ENCODE data around the gene ABCD1.

ABCD1 gene

DNA sequence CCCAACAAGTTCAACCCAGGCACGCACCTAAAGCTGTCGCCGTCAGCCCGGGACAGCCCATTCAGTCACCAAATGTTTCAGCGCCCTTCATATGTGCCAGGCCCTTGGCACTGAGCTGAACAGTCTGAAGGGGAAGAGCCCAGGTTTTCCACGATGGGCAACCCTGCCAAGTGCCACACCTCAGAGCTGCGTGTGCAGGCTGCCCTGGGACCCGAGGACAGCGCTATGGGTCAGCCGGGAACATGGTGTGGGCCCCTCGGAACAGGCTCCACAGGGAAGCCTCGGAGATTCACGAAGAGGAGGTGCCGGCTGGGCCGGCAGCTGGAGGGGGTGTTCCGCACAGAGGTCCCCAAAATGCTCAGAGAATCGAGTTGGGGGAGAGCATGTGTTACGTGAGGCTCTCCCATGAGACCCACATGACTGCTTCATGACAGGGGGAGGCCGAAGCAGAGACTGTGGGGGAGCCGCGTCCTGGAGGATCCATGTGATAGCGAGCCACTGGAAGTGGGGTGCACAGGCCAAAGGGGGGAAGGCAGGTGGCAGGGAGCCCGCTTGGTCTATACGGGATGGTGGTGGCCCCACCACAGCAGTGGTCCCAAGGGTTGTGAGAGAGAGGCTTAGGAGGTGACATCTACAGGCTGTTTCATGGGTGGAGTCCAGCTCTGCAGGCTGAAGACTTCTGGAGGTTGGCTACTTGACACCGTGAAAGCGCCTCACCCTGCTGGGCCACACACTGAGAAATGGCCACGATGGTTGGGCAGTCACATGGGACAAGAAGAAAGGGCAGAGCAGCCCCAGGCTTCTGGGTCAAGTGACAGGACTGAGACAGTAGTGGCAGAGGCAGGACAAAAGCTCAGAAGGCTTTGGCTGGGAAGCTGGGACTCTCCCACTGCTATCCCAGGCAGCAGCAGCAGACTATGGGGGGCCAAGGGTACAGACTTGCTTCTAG lies 14.7 kb upstream of the ABCD1 start:
- TF ChIP-seq, protein P1, sequence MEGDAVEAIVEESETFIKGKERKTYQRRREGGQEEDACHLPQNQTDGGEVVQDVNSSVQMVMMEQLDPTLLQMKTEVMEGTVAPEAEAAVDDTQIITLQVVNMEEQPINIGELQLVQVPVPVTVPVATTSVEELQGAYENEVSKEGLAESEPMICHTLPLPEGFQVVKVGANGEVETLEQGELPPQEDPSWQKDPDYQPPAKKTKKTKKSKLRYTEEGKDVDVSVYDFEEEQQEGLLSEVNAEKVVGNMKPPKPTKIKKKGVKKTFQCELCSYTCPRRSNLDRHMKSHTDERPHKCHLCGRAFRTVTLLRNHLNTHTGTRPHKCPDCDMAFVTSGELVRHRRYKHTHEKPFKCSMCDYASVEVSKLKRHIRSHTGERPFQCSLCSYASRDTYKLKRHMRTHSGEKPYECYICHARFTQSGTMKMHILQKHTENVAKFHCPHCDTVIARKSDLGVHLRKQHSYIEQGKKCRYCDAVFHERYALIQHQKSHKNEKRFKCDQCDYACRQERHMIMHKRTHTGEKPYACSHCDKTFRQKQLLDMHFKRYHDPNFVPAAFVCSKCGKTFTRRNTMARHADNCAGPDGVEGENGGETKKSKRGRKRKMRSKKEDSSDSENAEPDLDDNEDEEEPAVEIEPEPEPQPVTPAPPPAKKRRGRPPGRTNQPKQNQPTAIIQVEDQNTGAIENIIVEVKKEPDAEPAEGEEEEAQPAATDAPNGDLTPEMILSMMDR (IDR thresholded peaks at IDR 0.05; ENCODE audit: borderline replicate concordance, insufficient read depth, low read depth, low read length), result no peak
- H3K4me3 ChIP-seq (ENCODE audit: low read depth, low read length), result no peak overlapping the region

DNA sequence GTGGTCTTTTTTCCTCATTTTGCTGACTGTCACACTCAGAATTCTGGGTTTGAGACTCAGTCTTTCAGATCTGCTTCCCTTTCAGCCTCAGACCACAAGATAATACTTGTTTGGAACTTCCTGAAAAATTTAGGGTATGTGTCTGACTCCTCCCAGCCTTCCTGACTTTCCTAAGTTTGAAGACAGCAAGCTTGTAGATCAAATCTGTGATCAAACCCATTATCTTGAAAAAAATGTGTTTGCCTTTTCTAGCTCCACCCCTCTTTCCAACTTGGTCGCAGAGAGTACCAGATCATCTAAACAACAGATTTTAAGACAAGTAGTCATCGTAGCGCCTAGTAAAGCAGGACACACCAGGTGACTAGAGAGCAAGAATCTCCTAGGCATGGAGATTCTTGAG lies 10.4 kb upstream of the ABCD1 start:
- TF ChIP-seq, protein P1 (IDR thresholded peaks at IDR 0.05; ENCODE audit: borderline replicate concordance, insufficient read depth, low read depth, low read length), result no peak
- H3K4me3 ChIP-seq (ENCODE audit: low read depth, low read length), result no peak overlapping the region

DNA sequence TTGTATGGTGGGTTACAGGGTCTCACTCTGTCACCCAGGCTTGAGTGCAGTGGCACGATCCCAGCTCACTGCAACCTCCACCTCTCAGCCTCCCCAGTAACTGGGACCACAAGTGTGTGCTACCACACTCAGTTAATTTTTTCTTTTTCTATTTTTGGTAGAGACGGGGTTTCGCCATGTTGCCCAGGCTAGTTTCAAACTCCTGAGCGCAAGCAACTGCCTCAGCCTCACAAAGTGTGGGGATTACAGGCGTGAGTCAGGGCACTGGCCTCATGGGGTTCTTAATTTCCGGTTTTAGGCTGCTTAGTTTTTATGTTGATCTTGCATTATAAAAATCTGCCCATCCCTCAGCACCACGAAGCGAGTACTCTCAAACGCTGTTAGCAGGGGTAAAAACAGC lies 7.2 kb upstream of the ABCD1 start:
- TF ChIP-seq, protein P1 (IDR thresholded peaks at IDR 0.05; ENCODE audit: borderline replicate concordance, insufficient read depth, low read depth, low read length), result no peak
- H3K4me3 ChIP-seq (ENCODE audit: low read depth, low read length), result no peak overlapping the region

DNA sequence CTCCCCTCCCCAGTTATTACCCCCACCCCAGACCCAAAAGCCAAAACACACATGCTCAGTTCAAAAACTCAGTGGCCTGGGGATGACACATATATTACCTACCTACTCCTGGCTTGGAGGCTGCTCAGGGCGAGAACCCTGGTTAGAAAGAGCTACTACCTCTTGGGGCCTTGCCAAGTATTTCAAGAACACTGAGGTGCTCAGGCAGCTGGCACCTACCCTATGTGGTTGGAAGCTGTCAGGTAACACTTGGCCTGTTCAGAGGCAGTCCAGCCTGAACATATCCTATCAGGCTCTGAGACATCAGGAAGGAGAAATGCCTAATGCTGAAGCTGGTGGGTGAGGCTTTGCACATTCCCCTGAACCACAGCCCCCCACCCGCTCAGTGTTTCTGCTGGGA lies 5.4 kb upstream of the ABCD1 start:
- no peak overlapping the region for H3K4me3 ChIP-seq (ENCODE audit: low read depth, low read length)
- TF ChIP-seq, protein P1 (IDR thresholded peaks at IDR 0.05; ENCODE audit: borderline replicate concordance, insufficient read depth, low read depth, low read length), result no peak

DNA sequence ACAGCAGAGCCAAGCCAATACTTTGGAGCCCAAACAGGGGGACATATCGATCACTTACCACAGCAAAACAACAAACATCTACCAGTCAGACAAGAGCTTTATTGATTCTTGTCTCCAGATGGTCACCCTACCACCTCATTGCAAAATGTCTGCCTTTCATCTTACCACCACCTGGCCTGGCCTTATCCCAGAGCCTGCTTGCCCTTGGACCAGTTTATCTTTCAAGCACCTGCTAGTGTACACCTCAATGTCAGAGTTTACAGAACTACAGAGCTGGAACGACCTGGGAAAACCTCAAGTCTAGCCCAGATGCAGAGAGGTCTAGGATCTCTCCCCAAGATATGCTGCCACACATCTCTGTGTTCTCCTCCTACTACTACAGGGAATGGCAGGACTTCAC lies 5.0 kb upstream of the ABCD1 start:
- no peak overlapping the region for H3K4me3 ChIP-seq (ENCODE audit: low read depth, low read length)
- TF ChIP-seq, protein P1 (IDR thresholded peaks at IDR 0.05; ENCODE audit: borderline replicate concordance, insufficient read depth, low read depth, low read length), result no peak

DNA sequence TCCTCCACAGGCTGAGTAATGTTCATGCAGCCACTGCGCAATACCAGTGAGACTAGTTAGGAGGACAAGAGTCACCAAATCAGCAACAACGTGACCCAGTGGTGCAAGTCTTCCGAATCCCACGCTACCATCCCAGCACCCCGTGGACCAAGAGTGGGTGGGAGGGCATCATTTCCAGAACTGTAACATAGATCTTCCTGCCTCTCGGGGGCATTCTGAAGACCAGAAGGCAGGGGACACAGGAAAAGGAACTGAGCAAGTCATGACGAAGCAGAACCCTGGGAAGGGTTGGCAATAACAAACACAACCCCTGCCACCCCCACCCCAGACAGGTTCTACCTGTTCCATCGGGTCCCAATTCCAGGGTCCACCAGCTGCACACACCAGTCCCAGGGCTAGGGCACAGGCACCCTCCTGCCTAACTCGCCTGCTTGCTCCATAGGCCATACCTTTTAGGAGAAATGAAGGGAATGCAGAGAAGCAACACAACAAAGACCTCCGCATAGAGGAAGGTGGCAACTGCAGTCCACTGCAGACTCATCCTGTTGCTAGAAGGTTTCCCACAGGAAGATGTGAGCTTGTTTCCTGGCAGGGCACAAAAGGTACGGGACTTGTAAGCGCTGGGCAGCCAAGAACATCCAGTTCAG lies 1.8 kb upstream of the ABCD1 start:
- TF ChIP-seq, protein P1 (IDR thresholded peaks at IDR 0.05; ENCODE audit: borderline replicate concordance, insufficient read depth, low read depth, low read length), result no peak
- H3K4me3 ChIP-seq (ENCODE audit: low read depth, low read length), result peak overlapping the region; percentile 68
